Regular cardiac myocyte (primary cell): ENCODE results near the gene CSNK2B. TPM values are rescaled to one million over a fixed set of nuclear protein-coding genes. Genes with fewer than 3 reads are reported as not detected.

Experiments
- total RNA-seq: library from RNA; depleted of rRNA; stranded (reverse); fragments of >200 nt; gene quantifications from 2 replicates; pipeline ENCODE4 v1.2.3, GENCODE V29; 2014

Gene CSNK2B
- 93.0 and 140 TPM in 2 replicates for total RNA-seq

GRCh38 chr6:31665501-31666336 is at the start of gene CSNK2B:
TSS of gene CSNK2B (plus strand) at chr6:31666080. CDS start at chr6:31666832, 752 bp downstream.

GRCh38 chr6:31620586-31621319 is 45.1 kb upstream of the CSNK2B start, which contains the start of gene PRRC2A:
TSS of gene PRRC2A (plus strand) at chr6:31620715. CDS start at chr6:31622790, 2,075 bp downstream.

GRCh38 chr6:31655349-31656237 is 10.3 kb upstream of the CSNK2B start, which contains the start of gene APOM:
TSS of gene APOM (plus strand) at chr6:31655894. CDS start at chr6:31655967, 73 bp downstream.

GRCh38 chr6:31660381-31661261 is 5.3 kb upstream of the CSNK2B start, which contains the start of gene C6orf47:
TSS of gene C6orf47 (minus strand) at chr6:31660778. CDS start at chr6:31659947, 831 bp downstream.

GRCh38 chr6:31664790-31665500 is 935 bp upstream of the CSNK2B start, which contains the start of gene GPANK1:
TSS of gene GPANK1 (minus strand) at chr6:31664997. CDS start at chr6:31664478, 519 bp downstream.

GRCh38 chr6:31669676-31670075 is 3.8 kb downstream of the CSNK2B start, which contains the start of gene LY6G5B:
TSS of gene LY6G5B (plus strand) at chr6:31669976. CDS start at chr6:31670951, 975 bp downstream.

GRCh38 chr6:31680226-31681134 is 14.6 kb downstream of the CSNK2B start, which contains the start of gene LY6G5C:
TSS of gene LY6G5C (minus strand) at chr6:31681067. CDS start at chr6:31680373, 694 bp downstream.

GRCh38 chr6:31702819-31703716 is 37.2 kb downstream of the CSNK2B start, which contains the start of gene ABHD16A:
TSS of gene ABHD16A (minus strand) at chr6:31703324. CDS start at chr6:31703281, 43 bp downstream.

GRCh38 chr6:31706599-31706998 is 40.7 kb downstream of the CSNK2B start, which contains the start of gene LY6G6F:
TSS of gene LY6G6F (plus strand) at chr6:31706866. CDS start at chr6:31706907, 41 bp downstream.

GRCh38 chr6:31715022-31715958 is 49.4 kb downstream of the CSNK2B start, which contains the start of gene LY6G6D:
TSS of gene LY6G6D (plus strand) at chr6:31715348. CDS start at chr6:31715356, 8 bp downstream.

Other genes starting within 250 kb of the CSNK2B start
- 9.0 and 20.7 TPM in 2 replicates for gene MICB, start 167.9 kb upstream of the CSNK2B start, total RNA-seq
- gene MCCD1, start 137.1 kb upstream of the CSNK2B start, total RNA-seq = not detected in 2 replicates
- 156 and 555 TPM in 2 replicates for gene DDX39B, start 124.1 kb upstream of the CSNK2B start, total RNA-seq
- 1.2 and 5.1 TPM in 2 replicates for gene ATP6V1G2, start 119.5 kb upstream of the CSNK2B start, total RNA-seq
- gene NFKBIL1, start 118.5 kb upstream of the CSNK2B start, total RNA-seq = 19.7 and 32.7 TPM in 2 replicates
- gene LTA, start 93.8 kb upstream of the CSNK2B start, total RNA-seq = not detected in 2 replicates
- not detected in 2 replicates for gene TNF, start 90.5 kb upstream of the CSNK2B start, total RNA-seq
- 0.28 TPM in 1 of 2 replicates, not detected in the other for gene LTB, start 83.7 kb upstream of the CSNK2B start, total RNA-seq
- gene LST1, start 79.8 kb upstream of the CSNK2B start, total RNA-seq = not detected in 2 replicates
- gene NCR3, start 73.1 kb upstream of the CSNK2B start, total RNA-seq = not detected in 2 replicates
- not detected in 2 replicates for gene AIF1, start 50.8 kb upstream of the CSNK2B start, total RNA-seq
- gene PRRC2A, start 45.4 kb upstream of the CSNK2B start, total RNA-seq = 19.7 and 31.1 TPM in 2 replicates
- gene BAG6, start 13.4 kb upstream of the CSNK2B start, total RNA-seq = 90.5 and 111 TPM in 2 replicates
- gene APOM, start 10.2 kb upstream of the CSNK2B start, total RNA-seq = 0.28 and 1.2 TPM in 2 replicates
- 21.9 and 23.4 TPM in 2 replicates for gene C6orf47, start 5.3 kb upstream of the CSNK2B start, total RNA-seq
- 14.1 and 22.2 TPM in 2 replicates for gene GPANK1, start 1.1 kb upstream of the CSNK2B start, total RNA-seq
- 2.0 and 2.3 TPM in 2 replicates for gene LY6G5B, start 3.9 kb downstream of the CSNK2B start, total RNA-seq
- gene LY6G5C, start 15.0 kb downstream of the CSNK2B start, total RNA-seq = 0.38 and 1.7 TPM in 2 replicates
- gene ABHD16A, start 37.2 kb downstream of the CSNK2B start, total RNA-seq = 47.1 and 56.7 TPM in 2 replicates
- gene LY6G6F, start 40.8 kb downstream of the CSNK2B start, total RNA-seq = not detected in 2 replicates
- gene LY6G6D, start 49.3 kb downstream of the CSNK2B start, total RNA-seq = not detected in 2 replicates
- under 0.01 TPM in 1 of 2 replicates, not detected in the other for gene LY6G6C, start 55.7 kb downstream of the CSNK2B start, total RNA-seq
- 0.28 TPM in 1 of 2 replicates, not detected in the other for gene MPIG6B, start 57.3 kb downstream of the CSNK2B start, total RNA-seq
- 58.1 and 70.5 TPM in 2 replicates for gene DDAH2, start 63.2 kb downstream of the CSNK2B start, total RNA-seq
- 711 and 1,283 TPM in 2 replicates for gene CLIC1, start 70.5 kb downstream of the CSNK2B start, total RNA-seq
- gene MSH5, start 73.9 kb downstream of the CSNK2B start, total RNA-seq = 4.4 and 5.4 TPM in 2 replicates
- 0.19 and 0.85 TPM in 2 replicates for gene SAPCD1, start 96.6 kb downstream of the CSNK2B start, total RNA-seq
- gene VWA7, start 111.2 kb downstream of the CSNK2B start, total RNA-seq = under 0.01 TPM in 1 of 2 replicates, not detected in the other
- gene VARS1, start 129.7 kb downstream of the CSNK2B start, total RNA-seq = 32.4 and 91.3 TPM in 2 replicates
- 18.0 and 46.2 TPM in 2 replicates for gene LSM2, start 140.9 kb downstream of the CSNK2B start, total RNA-seq
- 1.3 and 2.8 TPM in 2 replicates for gene HSPA1L, start 149.2 kb downstream of the CSNK2B start, total RNA-seq
- gene HSPA1A, start 149.5 kb downstream of the CSNK2B start, total RNA-seq = 87.9 and 192 TPM in 2 replicates
- gene HSPA1B, start 161.7 kb downstream of the CSNK2B start, total RNA-seq = 119 and 235 TPM in 2 replicates
- gene NEU1, start 196.7 kb downstream of the CSNK2B start, total RNA-seq = 51.4 and 93.9 TPM in 2 replicates
- gene SLC44A4, start 212.9 kb downstream of the CSNK2B start, total RNA-seq = not detected in 2 replicates
- gene EHMT2, start 231.6 kb downstream of the CSNK2B start, total RNA-seq = 50.2 and 55.2 TPM in 2 replicates
- gene ZBTB12, start 236.0 kb downstream of the CSNK2B start, total RNA-seq = 4.2 and 4.6 TPM in 2 replicates